ENCODE measurements around the gene CCHCR1. TPM values are rescaled to one million over a fixed set of nuclear protein-coding genes. Genes with fewer than 3 reads are reported as not detected.

CCHCR1 gene
- total RNA-seq, 4 donors from 2014 or later = 28.3 to 86.6 (median 36.2) TPM

GRCh38 chr6:31112478-31112877 lies 45.1 kb downstream of the CCHCR1 start, which contains the start of gene C6orf15:
TSS of gene C6orf15 (minus strand) at chr6:31112575. CDS start at chr6:31112555, 20 bp downstream.
- TF ChIP-seq CTCF (IDR thresholded peaks at IDR 0.05) (no peak), POLR2A (IDR thresholded peaks at IDR 0.05) (no peak)
- Histone ChIP-seq H3K36me3 (no peaks in the 10 kb centered on the region), H3K27ac (no peak within 1 kb of the TSS), H3K4me1 (peaks cover 0 to 12% (median 0%) of the 10 kb centered on the region in 4 donors), H3K27me3 (no peaks in the 10 kb centered on the region), H3K4me3 (no peak within 1 kb of the TSS), H3K9me3 (no peaks in the 10 kb centered on the region)
- DNase-seq = no peak

GRCh38 chr6:31111712-31112111 lies 45.9 kb downstream of the CCHCR1 start:
- no peak for TF ChIP-seq POLR2A (IDR thresholded peaks at IDR 0.05)
- no peak for TF ChIP-seq CTCF (IDR thresholded peaks at IDR 0.05)
- H3K4me1 ChIP-seq = peaks cover 0 to 12% (median 0%) of the 10 kb centered on the region in 4 donors

GRCh38 chr6:31110825-31111582 lies 46.6 kb downstream of the CCHCR1 start:
- no peak for TF ChIP-seq CTCF (IDR thresholded peaks at IDR 0.05)
- no peak for TF ChIP-seq POLR2A (IDR thresholded peaks at IDR 0.05)
- Histone ChIP-seq H3K4me3 (no peak overlapping the region), H3K4me1 (peaks cover 0 to 12% (median 0%) of the 10 kb centered on the region in 4 donors), H3K27me3 (no peaks in the 10 kb centered on the region), H3K27ac (no peak overlapping the region), H3K9me3 (no peaks in the 10 kb centered on the region), H3K36me3 (no peaks in the 10 kb centered on the region)
- DNase-seq = no peak

More at GRCh38 chr6:31111712-31112111, 45.9 kb downstream of the CCHCR1 start:
- DNase-seq = no peak
- H3K27ac ChIP-seq = no peak overlapping the region
- H3K36me3 ChIP-seq = no peaks in the 10 kb centered on the region
- no peaks in the 10 kb centered on the region for H3K9me3 ChIP-seq
- H3K4me3 ChIP-seq = no peak overlapping the region
- no peaks in the 10 kb centered on the region for H3K27me3 ChIP-seq

GRCh38 chr6:31107052-31107451 lies 50.5 kb downstream of the CCHCR1 start:
- H3K27me3 ChIP-seq = no peaks in the 10 kb centered on the region
- TF ChIP-seq POLR2A (IDR thresholded peaks at IDR 0.05) (no peak), CTCF (IDR thresholded peaks at IDR 0.05) (no peak)

GRCh38 chr6:31103136-31103535 lies 54.5 kb downstream of the CCHCR1 start:
- no peaks in the 10 kb centered on the region for H3K27me3 ChIP-seq
- no peaks in the 10 kb centered on the region for H3K4me1 ChIP-seq
- H3K4me3 ChIP-seq = no peak overlapping the region
- no peak overlapping the region for H3K27ac ChIP-seq
- no peaks in the 10 kb centered on the region for H3K36me3 ChIP-seq
- no peaks in the 10 kb centered on the region for H3K9me3 ChIP-seq
- no peak for DNase-seq
- TF ChIP-seq POLR2A (IDR thresholded peaks at IDR 0.05) (no peak), CTCF (IDR thresholded peaks at IDR 0.05) (no peak)

More at GRCh38 chr6:31107052-31107451, 50.5 kb downstream of the CCHCR1 start:
- H3K36me3 ChIP-seq = no peaks in the 10 kb centered on the region
- no peaks in the 10 kb centered on the region for H3K9me3 ChIP-seq
- H3K4me1 ChIP-seq = no peaks in the 10 kb centered on the region
- no peak overlapping the region for H3K4me3 ChIP-seq
- DNase-seq = no peak
- no peak overlapping the region for H3K27ac ChIP-seq

All from Peyer's patch (tissue), 4 donors.